ENCODE data around the gene CHIT1. TPM values are rescaled to one million over a fixed set of nuclear protein-coding genes. Genes with fewer than 3 reads are reported as not detected.

Gene CHIT1
- total RNA-seq, 2 experiments from 2014 or later = 0.58 to 1.1 TPM

GRCh38 chr1:203187304-203187685, 42.2 kb downstream of the CHIT1 start:
- POLR2A ChIA-PET = no interaction called here

GRCh38 chr1:203186446-203187303, 42.8 kb downstream of the CHIT1 start, which contains the start of gene CHI3L1:
Gene CHI3L1 (minus strand): TSS chr1:203186704. CDS start chr1:203186623, 81 bp downstream.
- no peak for TF ChIP-seq CTCF (IDR thresholded peaks at IDR 0.05)
- H3K36me3 Mint-ChIP-seq (ENCODE audit: low read depth) = no peaks in the 10 kb centered on the region
- Histone ChIP-seq H3K36me3 (ENCODE audit: insufficient read depth, low read length) (no peaks in the 10 kb centered on the region), H3K4me1 (ENCODE audit: insufficient read depth, low read length) (no peaks in the 10 kb centered on the region), H3K4me3 (ENCODE audit: low read length) (no peak within 1 kb of the TSS), H3K27ac (ENCODE audit: low read depth in 1 of 2, low read length in 2 of 2) (no peak within 1 kb of the TSS), H3K27me3 (ENCODE audit: control insufficient read depth in 1 of 2, insufficient read depth in 2 of 2, low read length in 2 of 2) (no peaks in the 10 kb centered on the region), H3K9me3 (ENCODE audit: control insufficient read depth in 1 of 2, insufficient read depth in 1 of 2, low read length in 2 of 2) (no peaks in the 10 kb centered on the region)
- ATAC-seq (ENCODE audit: poor library complexity) (no peak), DNase-seq (peak in 1 of 14 experiments; percentile 4)
- no peaks in the 10 kb centered on the region for H3K4me1 Mint-ChIP-seq (ENCODE audit: low read depth)
- CTCF ChIA-PET = interaction anchor here (0.7 kb wide), 1 partner anchor 42 kb away, joined by 3 read pairs; no protein-coding TSS in a partner anchor
- peaks cover 5% of the 10 kb centered on the region for H3K27me3 Mint-ChIP-seq
- intact Hi-C loops (cut with DNase I, micrococcal nuclease) = no loop called here
- H3K27ac Mint-ChIP-seq = no peak within 1 kb of the TSS
- no peak within 1 kb of the TSS for H3K4me3 Mint-ChIP-seq
- no peaks in the 10 kb centered on the region for H3K9me3 Mint-ChIP-seq
- POLR2A ChIA-PET = no interaction called here

More at GRCh38 chr1:203187304-203187685, 42.2 kb downstream of the CHIT1 start:
- intact Hi-C loops (cut with DNase I, micrococcal nuclease) = no loop called here
- Histone ChIP-seq H3K27me3 (ENCODE audit: control insufficient read depth in 1 of 2, insufficient read depth in 2 of 2, low read length in 2 of 2) (no peaks in the 10 kb centered on the region), H3K9me3 (ENCODE audit: control insufficient read depth in 1 of 2, insufficient read depth in 1 of 2, low read length in 2 of 2) (no peaks in the 10 kb centered on the region), H3K27ac (ENCODE audit: low read depth in 1 of 2, low read length in 2 of 2) (no peak overlapping the region), H3K4me3 (ENCODE audit: low read length) (no peak overlapping the region), H3K36me3 (ENCODE audit: insufficient read depth, low read length) (no peaks in the 10 kb centered on the region), H3K4me1 (ENCODE audit: insufficient read depth, low read length) (no peaks in the 10 kb centered on the region)
- H3K36me3 Mint-ChIP-seq (ENCODE audit: low read depth) = no peaks in the 10 kb centered on the region
- CTCF ChIA-PET = interaction anchor here (0.7 kb wide), 1 partner anchor 43 kb away, joined by 3 read pairs; no protein-coding TSS in a partner anchor
- H3K4me3 Mint-ChIP-seq = no peak overlapping the region
- no peaks in the 10 kb centered on the region for H3K9me3 Mint-ChIP-seq
- no peaks in the 10 kb centered on the region for H3K4me1 Mint-ChIP-seq (ENCODE audit: low read depth)
- no peak overlapping the region for H3K27ac Mint-ChIP-seq
- peaks cover 5% of the 10 kb centered on the region for H3K27me3 Mint-ChIP-seq
- DNase-seq (peak in 1 of 14 experiments; percentile 2), ATAC-seq (ENCODE audit: poor library complexity) (no peak)
- TF ChIP-seq CTCF (IDR thresholded peaks at IDR 0.05) = no peak

GRCh38 chr1:203186091-203186445, 43.4 kb downstream of the CHIT1 start:
- ChIA-PET POLR2A (no interaction called here), CTCF (no interaction called here)
- ATAC-seq (ENCODE audit: poor library complexity) (no peak), DNase-seq (no peak)
- no peak overlapping the region for H3K4me3 ChIP-seq (ENCODE audit: low read length)
- intact Hi-C loops (cut with DNase I, micrococcal nuclease) = no loop called here
- no peak overlapping the region for H3K4me3 Mint-ChIP-seq
- no peaks in the 10 kb centered on the region for H3K36me3 Mint-ChIP-seq (ENCODE audit: low read depth)
- H3K4me1 Mint-ChIP-seq (ENCODE audit: low read depth) = no peaks in the 10 kb centered on the region
- H3K9me3 Mint-ChIP-seq = no peaks in the 10 kb centered on the region
- H3K27ac ChIP-seq (ENCODE audit: low read depth in 1 of 2, low read length in 2 of 2) = no peak overlapping the region
- no peak for TF ChIP-seq CTCF (IDR thresholded peaks at IDR 0.05)
- no peak overlapping the region for H3K27ac Mint-ChIP-seq
- no peaks in the 10 kb centered on the region for H3K27me3 Mint-ChIP-seq
- no peaks in the 10 kb centered on the region for H3K36me3 ChIP-seq (ENCODE audit: insufficient read depth, low read length)
- H3K9me3 ChIP-seq (ENCODE audit: control insufficient read depth in 1 of 2, insufficient read depth in 1 of 2, low read length in 2 of 2) = no peaks in the 10 kb centered on the region
- no peaks in the 10 kb centered on the region for H3K27me3 ChIP-seq (ENCODE audit: control insufficient read depth in 1 of 2, insufficient read depth in 2 of 2, low read length in 2 of 2)
- no peaks in the 10 kb centered on the region for H3K4me1 ChIP-seq (ENCODE audit: insufficient read depth, low read length)
